ENCODE data around the gene WARS2.

WARS2 gene

DNA sequence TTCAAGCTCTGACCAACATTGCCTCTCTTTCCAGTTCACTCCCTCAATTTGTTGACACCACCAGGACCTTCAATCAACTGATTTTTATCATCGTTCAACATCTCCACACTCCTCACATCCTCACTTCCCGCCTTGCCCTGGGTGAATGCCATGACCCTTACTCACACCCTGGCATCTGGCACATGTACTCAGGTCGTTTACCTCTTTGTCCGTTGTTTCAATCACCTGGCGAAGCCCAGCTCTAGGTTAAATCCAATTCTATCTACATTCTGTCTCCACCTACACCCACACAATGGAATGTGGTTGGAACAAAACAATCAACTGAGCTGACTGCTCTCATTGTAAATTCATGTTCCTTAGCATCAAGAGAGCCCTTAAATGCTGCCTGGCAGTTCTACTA lies 128.1 kb downstream of the WARS2 start:
- no peak for DNase-seq

GRCh38 chr1:119011706-119012105 lies 128.7 kb downstream of the WARS2 start:
- DNase-seq = no peak

DNA sequence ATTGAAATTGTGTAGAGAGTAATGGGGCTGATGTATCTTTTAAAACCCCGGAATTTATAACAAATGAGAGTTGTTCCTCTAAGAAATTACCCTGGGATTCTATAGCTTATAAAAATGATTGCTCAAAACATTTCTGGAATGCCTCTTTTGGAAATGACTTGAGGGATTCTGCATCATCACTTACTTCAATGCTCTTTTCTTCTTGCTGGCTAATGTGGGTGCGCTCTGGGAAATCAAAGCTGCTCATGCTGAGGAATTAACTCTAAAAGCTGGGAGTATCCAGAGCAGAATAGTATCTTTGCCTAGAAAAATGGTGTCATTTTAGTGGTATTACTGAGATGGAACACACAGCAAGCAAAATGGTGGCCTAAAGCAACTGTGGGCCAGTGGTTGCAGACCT lies 129.3 kb downstream of the WARS2 start:
- no peak for DNase-seq

- no peak for DNase-seq
These were observed 130.3 kb downstream of the WARS2 start for GRCh38 chr1:119010201-119010600.

DNA sequence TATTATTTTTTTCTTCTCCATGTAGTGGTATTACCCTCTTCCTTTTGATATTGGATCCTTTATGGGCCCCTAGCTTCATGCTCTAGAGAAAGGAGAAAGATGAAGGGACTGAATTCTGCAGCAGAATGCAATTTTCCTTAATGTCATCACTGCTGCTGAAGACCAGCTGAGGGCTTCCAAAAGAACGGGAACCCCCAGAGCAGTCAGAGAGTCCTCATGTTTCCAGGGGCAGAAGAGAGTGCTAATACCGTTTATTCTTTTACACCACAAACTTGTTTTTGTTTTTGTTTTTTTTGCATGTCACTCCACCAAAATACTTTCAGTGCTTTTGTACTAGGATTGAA lies 131.2 kb downstream of the WARS2 start:
- no peak for DNase-seq

GRCh38 chr1:119008483-119009311 lies 131.8 kb downstream of the WARS2 start:
- DNase-seq = no peak

GRCh38 chr1:119007670-119008482 lies 132.6 kb downstream of the WARS2 start:
- no peak for DNase-seq

- DNase-seq = no peak
These were observed 133.1 kb downstream of the WARS2 start for GRCh38 chr1:119007339-119007669.

DNA sequence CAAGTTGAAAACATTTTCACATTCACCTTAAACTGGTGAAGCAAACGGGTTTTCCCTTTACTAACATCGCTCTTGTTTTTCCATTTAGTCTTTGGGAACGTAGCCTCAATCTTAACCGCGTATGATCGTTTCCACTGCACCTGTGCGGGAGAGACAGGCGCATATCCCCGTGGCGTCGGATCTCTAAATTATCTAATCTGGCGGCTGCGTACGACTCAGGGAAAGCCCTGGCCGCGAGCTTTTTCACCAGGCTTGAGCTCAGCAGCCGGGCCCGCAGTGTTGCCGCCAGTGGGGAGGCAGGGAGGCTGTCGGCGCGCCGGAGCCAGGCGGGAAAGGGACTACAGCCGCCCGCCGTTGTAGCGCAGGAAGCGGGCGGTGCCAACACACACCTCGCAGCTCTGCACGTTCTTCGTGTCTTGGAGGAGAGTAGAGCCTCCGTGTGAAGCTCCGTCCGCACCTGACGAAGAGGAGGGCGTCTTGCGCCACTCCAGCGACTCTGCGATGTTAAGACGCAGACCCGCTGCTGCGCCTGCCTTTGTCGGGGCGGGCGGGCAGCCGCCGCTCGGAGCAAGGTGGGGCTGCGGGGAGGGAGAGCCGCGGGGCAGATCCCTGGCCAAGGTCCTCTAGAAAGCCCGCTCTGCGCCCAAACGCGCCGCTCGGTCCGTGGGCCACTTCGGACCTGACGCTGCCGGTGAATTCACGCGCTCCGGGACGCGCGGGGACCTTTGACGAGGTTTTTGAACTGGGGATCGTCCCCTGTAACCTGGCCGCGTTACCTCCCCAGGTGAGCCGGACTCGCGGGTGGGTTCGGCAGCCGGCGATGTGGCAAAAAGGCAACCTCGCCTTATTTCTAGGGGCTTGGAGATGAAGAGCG lies 133.8 kb downstream of the WARS2 start:
- DNase-seq = no peak

- no peak for DNase-seq
These were observed 134.6 kb downstream of the WARS2 start for GRCh38 chr1:119005724-119006405.

DNA sequence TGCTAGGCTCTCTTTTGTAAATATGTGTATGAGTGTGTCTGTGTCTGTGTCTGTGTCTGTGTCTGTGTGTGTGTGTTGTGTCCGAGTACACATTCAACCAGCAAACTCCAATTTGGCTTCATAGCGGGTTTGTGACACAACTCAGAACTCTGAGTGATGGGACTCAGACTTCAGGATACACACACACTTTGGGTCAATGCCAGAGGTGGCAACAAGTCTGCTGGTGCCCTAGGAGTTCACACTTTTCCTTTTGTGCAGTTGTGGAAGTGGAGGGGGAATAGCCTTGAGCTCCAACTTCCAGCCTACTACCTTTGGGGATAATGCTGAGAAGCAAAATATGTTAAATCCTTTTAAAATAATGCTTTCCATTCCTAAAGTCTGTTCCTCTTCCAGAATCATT lies 135.7 kb downstream of the WARS2 start:
- no peak for DNase-seq

DNA sequence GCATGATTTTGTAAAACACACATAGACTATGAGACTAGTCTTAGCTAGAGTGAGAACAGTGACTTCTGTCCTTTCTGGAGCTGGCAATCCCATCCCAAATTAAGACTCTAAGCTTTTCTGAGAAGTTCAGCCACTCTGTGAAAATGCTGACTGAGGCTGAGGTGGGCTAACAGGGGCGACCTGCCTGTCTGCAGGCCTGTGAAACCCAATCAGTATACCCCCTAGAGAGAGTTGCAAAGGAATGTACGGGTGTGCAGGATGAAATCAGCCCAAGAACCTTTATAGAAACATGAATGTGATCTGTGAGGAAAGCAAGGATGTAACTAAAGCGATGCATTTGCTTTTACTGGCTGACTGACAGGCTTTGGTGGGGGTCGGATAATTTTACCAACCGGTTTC lies 136.3 kb downstream of the WARS2 start:
- DNase-seq = no peak

DNA sequence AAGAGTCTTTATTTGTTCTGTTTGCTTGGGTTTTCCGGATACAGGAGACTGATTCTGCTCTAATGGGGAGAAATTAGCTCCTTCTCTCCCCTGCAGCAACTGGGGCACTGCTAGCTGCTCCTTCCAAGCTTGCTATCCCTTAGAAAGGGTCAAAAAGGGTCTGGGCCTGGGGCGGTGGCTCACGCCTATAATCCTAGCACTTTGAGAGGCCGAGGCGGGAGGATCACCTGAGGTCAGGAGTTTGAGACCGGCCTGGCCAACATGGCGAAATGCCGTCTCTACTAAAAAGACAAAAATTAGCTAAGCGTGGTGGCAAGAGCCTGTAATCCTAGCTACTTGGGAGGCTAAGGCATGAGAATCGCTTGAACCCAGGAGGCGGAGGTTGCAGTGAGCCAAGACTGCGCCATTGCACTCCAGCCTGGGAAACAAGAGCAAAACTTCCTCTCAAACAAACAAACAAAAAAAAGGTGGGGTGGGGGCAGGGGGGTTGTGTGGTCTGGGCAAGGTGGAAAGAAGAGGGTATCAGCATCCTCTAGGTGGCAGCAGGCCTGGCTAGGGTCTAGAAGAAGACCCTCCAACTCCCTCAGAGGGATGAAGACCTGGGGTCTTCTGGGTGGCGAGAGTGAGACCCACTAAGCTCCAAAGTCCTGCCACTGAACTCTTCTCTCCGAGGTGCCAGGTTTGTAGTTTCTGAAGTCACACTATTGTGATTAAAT lies 136.9 kb downstream of the WARS2 start:
- no peak for DNase-seq

DNA sequence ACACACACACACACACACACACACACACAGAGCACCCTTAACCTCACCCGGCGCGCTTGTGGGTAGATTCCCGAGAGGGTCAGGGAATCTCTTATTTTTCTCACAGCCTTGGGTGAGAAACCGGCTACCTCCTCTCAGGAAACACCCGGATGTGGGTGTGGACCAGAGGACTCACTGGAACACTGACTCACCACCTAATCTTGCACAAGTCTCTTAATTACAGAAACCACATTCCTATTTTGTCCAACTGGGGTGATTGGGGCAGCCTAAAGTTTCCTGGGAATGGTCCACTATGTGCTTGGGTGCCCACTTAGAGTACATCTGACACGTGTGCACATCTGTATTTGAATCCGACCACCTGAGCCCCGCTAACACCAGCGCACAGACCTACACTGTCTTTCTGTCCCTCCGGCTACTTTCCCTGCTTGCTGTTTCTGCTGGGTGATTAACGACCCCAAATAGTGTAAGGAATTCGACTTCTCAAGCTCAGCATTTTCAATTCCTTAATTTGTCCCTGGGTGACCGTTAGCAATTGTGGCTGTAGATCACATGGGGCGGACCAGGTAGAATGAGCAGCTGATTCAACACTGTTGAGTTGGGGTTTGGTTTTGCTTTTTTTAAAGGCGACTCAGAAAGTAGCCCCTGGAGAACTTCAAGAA lies 138.3 kb downstream of the WARS2 start:
- DNase-seq = no peak

DNA sequence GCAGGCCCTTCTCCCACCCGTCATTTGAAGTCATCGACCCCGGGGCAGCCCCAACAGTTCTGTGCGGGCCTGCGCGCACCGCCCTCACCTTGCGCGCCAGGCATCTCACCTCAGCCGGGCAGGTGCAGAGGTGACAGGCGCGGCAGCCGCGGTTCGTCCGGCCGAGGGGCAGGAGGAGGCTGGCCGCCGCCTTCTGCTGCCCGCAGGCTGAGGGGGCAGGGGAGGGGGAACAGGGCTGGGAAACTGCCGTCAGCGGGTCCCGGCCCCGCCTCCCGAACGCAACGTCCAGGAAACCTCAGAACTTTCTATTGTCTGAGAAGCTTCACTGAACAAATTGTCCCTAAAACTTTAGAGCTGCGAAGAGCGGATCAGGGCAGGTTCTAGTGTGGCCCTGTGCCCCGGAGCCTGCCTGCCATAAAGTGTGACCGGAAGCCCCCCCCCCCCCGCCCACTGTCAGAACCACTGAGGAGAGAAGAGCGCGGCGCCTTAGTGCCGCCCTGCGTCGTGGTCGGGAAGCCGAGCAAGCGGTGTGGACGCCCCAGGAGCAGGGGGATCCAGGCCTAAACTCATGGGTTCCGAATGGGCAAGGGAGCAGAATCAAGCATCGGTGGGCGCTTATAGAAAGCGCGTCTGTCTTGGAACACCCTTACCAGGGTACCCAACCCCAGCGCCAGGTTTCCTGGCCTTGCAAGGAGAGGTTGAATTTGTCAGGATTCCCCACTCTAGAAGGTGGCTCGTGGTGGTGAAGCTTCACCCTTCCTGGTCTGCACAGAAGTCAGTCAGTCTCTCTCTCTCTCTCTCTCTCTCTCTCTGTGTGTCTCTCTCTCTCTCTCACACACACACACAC lies 139.0 kb downstream of the WARS2 start:
- no peak for DNase-seq

DNA sequence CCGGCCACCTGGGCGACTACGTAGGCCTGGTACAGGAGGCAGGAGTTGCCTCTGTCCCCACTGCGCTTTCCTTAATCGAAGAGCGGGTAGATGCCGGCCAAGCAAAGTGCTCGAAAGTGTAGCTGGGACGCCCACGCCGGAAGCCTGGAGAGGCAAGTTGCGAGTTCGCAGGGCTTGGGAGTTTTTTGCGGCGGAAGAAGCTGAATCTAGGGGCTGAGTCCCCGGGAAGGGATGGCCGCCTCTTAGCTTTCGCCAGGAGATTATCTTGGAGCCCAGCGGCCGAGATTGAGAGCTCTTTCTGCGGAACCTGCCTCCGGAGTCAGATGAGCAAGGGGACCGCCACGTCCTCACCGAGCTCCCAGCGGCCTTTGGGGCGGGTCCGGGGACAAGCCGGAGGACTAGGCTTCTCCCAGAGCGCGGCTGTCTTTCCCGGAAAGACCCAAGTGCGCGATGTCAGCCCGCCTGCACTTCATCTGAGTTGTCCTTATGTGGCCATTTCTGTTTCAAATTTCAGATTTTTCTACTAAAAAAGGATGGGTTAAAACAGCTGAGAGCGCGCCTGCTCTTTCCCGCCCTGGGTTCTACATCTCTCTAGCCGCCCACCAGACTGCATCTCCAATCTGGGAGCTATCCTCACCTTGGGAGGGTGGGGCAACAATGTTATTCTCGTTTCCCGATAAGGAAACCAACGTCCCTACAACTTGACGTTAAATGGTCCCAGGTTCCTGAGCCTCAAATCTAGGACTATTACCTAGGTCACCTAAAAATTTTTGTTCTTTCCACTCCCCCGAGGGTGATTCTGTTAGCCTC lies 139.9 kb downstream of the WARS2 start:
- no peak for DNase-seq

GRCh38 chr1:118999348-119000071 lies 140.9 kb downstream of the WARS2 start:
- DNase-seq = no peak

DNA sequence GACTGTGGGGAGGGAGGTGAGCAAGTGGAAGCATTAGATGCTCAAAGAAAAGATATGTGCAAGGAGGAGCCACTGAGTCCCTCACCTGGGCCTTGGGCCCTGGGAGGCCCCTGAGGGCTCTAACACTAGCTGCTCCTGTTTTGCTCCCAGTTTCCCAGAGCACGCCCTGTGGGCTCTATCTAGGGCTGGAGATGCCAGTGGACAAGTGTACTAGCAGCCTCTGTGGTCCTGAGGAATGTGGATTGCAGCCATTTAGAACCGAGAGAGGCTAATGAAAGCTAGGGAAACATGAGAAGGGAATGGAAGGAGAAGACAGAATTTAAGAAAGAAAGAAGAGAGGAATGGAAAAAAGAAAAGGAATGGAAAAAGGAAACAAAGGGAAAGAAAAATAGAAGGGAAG lies 142.3 kb downstream of the WARS2 start:
- no peak for DNase-seq

GRCh38 chr1:118997225-118997624 lies 143.2 kb downstream of the WARS2 start:
- DNase-seq = no peak
